Spleen (tissue), 7 donors: ENCODE measurements around the gene SETD7.
"Not testable (repeated sequence)": the region's sequence is repeated elsewhere in the genome, so short reads cannot be mapped to it uniquely, and the experiment has no call there.

ENCODE experiments used
- POLR2A ChIP-seq, 3 donors: fragments of 450-650 bp; IDR thresholded peaks; one replicate each; pipeline ENCODE4 v1.5.1; 2017; ENCODE audit warnings: antibody characterized with exemption in 3 of 3, mild to moderate bottlenecking in 1 of 3
- POLR2AphosphoS5 ChIP-seq, 3 donors: sonication (generic); formaldehyde crosslinking; IDR thresholded peaks; one replicate each; pipeline ENCODE4 v1.5.1; 2017; ENCODE audit warnings: antibody characterized with exemption in 3 of 3
- TF ChIP-seq, protein P1 (sequence below), 11 experiments: fragments of 200-600 bp in 7 of 11; fragments of 450-650 bp in 4 of 11; sonication (generic) in 4 of 11; IDR thresholded peaks in 8 of 11; conservative IDR thresholded peaks in 3 of 11; 1 replicate in 7 of 11; 2 replicates in 4 of 11; pipeline versions ENCODE4 v1.4.0 to v1.8.0; 2016 to 2021; ENCODE audit warnings: antibody characterized with exemption in 11 of 11, inconsistent platforms in 4 of 11, mild to moderate bottlenecking in 1 of 11
- donor health status: DM: no; HTN: no; CAD: no; lungs with moderate emphysema.
- donor health status: DM: no; HTN: no; CAD: no.
- donor health status: DM: no; HTN: no; CAD: no.

DNA sequence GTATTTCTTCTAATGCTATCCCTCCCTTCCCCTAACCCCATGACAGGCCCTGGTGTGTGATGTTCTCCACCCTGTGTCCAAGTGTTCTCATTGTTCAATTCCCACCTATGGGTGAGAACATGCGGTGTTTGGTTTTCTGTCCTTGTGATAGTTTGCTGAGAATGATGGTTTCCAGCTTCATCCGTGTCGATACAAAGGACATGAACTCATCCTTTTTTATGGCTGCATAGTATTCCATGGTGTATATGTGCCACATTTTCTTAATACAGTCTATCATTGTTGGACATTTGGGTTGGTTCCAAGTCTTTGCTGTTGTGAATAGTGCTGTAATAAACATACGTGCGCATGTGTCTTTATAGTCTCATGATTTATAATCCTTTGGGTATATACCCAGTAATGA, 91.5 kb downstream of the SETD7 start:
- TF ChIP-seq, protein P1, sequence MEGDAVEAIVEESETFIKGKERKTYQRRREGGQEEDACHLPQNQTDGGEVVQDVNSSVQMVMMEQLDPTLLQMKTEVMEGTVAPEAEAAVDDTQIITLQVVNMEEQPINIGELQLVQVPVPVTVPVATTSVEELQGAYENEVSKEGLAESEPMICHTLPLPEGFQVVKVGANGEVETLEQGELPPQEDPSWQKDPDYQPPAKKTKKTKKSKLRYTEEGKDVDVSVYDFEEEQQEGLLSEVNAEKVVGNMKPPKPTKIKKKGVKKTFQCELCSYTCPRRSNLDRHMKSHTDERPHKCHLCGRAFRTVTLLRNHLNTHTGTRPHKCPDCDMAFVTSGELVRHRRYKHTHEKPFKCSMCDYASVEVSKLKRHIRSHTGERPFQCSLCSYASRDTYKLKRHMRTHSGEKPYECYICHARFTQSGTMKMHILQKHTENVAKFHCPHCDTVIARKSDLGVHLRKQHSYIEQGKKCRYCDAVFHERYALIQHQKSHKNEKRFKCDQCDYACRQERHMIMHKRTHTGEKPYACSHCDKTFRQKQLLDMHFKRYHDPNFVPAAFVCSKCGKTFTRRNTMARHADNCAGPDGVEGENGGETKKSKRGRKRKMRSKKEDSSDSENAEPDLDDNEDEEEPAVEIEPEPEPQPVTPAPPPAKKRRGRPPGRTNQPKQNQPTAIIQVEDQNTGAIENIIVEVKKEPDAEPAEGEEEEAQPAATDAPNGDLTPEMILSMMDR (IDR thresholded peaks at IDR 0.05 in 8 of 11, conservative IDR thresholded peaks at IDR 0.05 in 3 of 11), result not testable (repeated sequence)
- TF ChIP-seq POLR2AphosphoS5, POLR2A (IDR thresholded peaks at IDR 0.05): not testable (repeated sequence)
